HG02973 (cell line): ENCODE results near the gene TBP.

Source experiments
- ATAC-seq: cut with Tn5 transposase; IDR thresholded peaks from one replicate; pipeline ENCODE4 v1.9.1; 2021; ENCODE audit warnings: moderate library complexity; ENCODE audit not compliant: unreplicated experiment

TBP gene

DNA sequence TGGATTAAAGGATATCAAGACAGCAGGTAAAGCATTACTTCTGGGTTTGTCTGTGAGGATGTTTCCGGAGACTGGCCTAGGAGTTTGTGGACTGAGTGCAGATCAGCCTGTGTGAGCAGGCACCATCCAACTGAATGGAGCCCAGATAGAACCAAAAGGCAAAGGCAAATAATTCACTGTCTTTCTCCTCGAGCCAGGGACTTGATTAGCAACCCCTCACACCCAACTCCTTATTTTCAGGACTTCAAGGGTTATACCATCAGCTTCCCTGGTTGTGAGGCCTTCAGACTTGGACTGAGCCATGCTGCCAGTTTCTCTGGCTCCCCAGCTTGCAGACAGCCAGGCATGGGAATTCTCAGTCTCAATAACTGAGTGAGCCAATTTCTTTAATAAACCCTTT is 20.4 kb upstream of the TBP start:
- no peak for ATAC-seq

DNA sequence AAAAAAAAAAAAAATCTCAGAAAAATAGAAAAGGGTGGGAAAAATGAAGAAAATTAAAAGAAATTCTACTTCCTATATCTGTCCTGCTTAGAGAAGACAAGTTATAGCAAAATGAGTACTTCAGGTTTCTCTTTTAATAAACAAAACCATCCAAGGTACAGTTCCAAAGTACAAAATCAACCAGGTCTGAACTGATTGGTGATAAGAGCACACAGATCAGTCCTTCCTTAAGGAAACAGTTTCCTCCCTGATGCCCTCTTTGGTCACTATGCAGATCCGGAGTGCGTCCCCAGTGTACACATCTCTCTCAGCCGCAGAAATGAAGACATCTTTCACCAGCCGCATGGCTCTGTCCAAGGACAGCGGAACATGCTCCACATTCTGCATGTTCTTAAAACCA is 19.2 kb upstream of the TBP start:
- ATAC-seq: no peak

DNA sequence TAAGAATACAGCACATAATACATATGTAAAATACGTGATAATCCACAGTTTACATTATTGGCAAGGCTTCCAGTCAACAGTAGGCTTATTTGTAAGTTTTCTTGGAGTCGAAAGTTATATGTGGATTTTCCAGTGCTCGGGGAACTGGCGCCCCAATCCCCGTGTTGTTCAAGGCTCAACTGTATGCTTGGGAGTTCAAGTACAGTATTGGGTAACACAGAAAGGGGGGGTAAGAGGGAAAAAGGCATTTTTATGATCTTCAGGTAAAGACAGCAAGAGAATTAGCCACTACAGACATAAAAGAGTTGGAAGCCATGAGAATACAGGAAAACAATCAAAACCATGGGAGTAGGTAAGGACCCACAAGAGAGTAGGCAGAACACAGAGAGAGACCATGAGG is 17.5 kb upstream of the TBP start:
- ATAC-seq: no peak

DNA sequence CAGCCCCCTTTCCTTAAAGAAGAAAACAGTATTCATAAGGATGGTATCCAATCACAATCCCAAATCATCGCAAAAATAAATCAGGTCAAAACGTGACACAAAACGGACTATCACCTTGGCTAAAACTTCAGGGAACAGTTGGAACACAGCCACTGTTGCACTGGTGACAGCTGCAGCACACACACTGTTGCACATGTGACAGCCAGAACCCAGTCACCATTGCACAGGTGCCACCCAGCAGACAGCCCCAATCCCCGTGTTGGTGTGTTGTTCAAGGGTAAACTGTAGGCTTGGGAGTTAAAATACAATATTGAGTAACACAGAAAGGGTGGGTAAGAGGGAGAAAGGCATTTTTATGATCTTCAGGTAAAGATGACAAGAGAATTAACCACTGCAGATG is 16.8 kb upstream of the TBP start:
- no peak for ATAC-seq

DNA sequence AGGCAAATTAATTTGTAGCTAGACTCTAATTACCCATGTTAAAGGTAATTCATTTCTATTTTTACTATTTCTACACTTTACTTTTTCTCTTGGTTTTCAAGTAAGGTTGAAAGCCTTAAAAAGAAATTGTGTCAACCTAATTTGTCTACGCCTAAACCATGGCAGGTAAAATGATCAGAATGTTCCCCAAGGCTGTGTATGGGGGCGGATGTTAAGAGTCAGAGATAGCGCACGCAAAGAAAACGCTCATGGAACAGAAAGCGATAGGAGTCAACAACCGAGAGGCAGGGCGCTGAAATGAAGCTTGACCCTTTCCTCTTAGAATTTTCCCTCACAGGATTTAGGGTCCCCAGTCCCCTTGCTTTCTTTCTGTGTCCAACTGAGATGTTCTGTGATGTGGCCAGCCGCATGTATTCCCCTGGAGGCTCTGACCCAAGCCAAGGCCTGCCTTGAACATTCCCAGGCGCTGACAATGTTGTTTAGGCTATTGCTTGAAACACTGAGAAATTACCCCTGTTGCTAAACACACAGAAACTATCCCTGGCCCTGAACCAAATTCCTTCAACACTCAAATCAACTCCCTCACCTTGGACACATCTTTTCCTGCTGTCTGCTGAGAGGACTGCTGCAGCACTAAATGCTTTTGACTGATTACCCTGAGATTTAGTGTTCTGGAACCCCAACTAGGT is 12.0 kb upstream of the TBP start:
- no peak for ATAC-seq

DNA sequence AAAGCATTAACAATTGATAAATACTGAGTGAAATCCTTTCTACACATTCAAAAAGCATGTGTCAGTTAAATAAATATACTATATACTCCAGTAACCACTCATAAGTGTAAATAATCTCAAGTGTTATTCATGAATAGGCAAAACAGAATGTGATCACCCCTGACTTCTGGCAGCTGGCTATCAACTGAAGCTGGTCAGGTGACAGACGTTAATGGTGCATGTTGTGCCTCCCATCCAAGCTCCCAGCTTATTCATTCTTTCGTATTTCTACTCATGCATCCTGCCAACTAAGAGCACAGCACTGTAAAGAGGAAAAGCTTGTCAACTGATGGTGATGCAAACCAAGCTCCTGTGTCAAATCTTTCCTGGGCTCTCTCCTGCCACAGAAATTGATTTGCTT is 8.8 kb upstream of the TBP start:
- ATAC-seq: no peak

DNA sequence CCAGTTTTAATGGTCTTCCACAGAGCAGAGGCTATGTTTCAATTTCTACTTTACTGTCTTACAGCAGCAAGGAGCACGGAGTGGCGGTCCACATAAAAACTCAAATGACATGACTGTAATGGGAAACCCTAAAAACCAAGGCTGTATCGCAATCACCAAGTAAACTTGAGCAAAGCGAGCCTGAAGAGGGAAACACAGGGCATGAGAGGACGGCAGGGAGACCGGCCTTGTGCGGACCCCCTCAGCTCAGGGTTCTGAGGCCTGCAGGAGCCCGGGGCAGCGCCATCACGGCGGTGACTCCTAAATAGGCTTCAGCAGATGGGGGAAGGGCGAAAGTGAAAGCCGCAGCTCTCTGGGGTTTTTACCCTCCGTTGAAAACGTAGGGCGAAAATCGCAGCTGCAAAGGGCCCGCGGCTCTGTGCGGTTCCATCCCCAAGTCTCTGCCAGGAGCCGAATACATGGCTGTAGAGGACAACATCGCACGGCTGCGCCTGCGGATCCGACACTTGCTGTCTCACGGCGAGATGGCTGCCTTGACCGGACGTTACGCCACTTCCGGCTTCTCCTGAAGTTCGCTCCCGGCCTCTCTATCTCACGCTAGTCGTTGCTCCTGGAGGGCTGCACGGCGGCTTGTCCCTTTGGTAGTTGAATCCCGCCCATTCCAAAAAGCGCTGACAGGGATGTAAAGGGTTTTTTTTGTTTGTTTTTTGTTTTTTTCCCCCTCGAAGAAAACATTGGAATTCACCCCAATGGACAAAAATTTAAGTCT is 1.2 kb upstream of the TBP start, which contains the start of gene PSMB1:
PSMB1 (minus strand) TSS at position 543 of the 769 bp plus-strand sequence; CDS start at position 478, 65 bp downstream.
- ATAC-seq: peak; percentile 56

DNA sequence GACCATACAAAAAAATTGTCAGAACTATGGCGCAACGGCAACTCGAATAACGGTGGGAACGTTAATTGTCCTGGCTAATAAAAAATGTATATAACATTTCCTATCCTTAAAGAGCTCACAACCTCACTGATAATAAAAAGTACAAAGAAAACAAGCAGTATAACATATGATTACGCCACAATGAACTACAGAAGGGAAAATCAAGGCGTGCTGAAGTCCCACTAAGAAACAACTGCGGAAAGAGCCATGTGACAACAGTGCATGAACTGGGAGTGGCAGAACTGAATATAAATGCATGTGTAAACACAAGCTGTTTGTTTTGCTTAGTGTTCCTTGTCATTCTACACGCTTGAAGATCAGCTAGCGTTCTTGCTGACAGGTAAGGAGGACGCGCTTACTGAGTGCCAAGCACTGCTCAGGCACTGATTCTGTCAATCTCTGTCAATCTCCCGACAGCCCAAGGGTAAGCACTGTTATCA is 596 bp upstream of the TBP start:
- ATAC-seq: peak; percentile 29

DNA sequence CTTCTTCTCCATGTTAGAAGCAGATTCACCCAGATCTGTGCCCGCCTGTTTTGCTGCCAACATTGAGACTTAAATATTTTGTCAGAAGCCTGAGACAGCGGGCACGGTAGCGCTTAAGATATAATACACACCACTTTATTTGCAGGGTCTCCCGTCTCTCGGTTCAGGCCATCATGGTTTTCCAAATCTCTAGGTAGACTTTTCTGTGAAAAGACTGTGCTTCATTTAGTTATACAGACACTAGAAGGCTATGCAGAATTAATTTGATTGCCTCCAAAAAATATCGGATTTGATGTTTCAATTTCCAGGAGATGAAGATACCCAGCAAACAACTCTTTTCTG is 598 bp downstream of the TBP start:
- ATAC-seq: no peak

DNA sequence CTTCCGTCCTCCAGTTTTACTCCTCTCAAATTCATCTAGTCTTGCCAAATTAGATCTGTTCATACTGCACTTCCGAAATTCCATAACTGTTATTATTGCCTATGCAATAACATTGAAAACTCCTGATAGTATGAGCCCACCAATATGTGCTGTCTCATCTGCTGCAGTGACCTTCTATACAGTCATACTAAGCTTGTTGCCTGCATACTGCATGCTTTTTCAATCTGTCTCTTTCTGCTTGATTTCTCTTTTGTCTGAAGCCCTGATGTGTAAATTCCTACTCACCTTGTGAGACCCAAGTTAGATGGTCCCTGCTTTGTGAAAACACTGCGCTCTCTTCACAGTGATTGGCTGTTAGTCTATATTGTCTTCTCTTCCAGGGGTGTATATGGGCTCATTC is 1.1 kb downstream of the TBP start:
- ATAC-seq: no peak

DNA sequence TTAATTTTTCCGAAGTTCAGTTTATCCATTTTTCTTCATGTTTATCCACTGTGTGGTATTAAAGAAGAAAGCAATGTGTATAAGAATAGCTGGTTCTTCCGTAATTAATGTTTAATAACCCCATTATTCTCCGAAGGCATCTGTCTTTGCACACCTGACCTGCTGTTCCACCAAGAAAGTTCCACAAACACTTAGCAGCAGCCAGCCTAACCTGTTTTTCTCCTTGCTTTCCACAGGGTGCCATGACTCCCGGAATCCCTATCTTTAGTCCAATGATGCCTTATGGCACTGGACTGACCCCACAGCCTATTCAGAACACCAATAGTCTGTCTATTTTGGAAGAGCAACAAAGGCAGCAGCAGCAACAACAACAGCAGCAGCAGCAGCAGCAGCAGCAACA is 7.4 kb downstream of the TBP start:
- no peak for ATAC-seq

DNA sequence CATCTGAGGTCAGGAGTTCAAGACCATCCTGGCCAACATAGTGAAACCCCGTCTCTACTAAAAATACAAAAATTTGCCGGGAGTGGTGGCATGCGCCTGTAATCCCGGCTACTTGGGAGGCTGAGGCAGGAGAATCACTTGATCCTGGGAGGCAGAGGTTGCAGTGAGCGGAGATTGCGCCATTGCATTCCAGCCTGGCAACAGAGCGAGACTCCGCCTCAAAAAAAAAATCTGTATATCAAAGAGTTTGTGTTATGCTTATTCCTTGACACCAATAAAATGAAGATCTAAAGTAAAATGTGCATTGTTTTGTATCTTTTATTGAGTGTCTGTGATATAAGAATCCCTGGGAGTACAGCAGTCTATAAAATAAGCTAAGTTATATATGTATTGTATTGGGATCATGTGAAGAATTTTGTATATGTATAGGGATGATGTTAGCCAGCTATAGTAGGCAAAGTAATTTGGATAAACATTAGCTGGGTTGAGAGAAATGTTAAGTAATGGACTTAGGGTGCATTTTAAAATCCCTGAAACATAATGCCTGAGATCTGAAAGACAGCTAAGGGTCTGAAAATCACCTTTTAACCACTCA is 10.9 kb downstream of the TBP start:
- no peak for ATAC-seq

DNA sequence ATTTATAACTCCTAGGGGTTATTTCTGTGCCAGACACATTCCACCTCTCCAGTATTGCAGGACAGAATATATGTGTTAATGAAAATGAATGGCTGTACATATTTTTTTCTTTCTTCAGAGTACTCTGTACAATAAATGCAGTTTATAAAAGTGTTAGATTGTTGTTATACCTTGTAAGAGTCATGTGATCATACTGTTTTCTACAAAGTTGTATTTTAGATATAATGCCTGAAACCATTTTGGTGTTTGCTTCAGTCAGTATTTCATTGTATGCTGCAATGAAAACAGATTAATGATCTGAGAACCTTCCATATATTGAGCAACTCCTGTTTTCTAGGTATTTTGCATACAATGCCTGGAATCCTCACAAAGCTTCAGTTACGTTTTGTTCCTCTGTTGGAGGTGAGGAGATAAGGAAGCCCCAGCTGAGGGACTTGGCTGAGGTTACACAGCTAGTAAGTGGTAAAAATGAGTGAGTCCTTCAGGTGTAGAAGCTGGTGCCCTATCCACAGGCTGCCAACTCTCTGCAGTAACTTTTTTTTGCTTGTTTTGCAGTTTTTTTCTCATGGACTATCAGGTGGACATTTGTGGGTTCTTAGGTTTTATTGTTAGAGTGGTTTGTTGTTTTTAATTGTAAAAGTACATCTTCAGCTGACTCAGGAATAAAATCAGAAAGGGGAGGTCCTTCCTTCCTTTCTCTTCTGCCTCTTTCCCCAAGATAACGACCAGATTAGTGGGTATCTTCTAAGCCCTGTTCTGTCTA is 18.7 kb downstream of the TBP start:
- ATAC-seq: no peak

DNA sequence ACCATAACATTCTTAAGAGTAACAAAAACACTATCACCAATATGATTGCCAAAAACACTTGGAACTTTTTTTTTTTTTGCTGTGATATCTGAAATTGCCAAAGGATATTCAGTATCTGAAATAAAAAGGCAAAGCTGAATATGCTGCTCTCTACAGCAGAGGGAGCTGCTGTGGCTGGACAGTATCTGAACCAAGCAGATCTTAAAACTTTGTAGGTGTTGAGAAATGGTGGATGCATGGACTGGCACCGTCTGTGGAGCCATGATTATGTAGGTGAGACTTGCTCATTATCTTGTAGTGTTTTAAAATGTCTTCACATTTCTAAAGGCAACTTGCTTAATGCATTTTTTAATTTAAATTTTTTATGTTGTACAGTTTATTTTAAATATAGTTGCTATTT is 21.1 kb downstream of the TBP start:
- ATAC-seq: no peak

DNA sequence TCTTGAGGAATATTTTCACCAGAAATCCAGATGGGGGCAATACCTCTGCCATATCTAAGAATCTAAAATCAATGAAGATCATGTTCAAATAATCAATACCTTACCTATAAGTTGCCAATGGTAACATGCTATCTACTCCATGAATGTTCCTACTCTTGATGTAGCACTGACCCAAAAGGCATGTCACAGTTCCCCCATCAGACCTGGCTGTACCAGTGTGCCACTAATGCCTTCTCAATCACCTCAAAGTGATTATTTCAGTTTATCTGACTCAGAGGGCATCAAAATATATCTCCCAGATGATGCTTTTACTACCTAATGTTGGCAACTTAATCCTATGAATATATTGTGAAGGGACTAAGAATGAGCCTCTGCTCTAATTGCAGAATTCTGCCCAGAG is 24.7 kb downstream of the TBP start:
- ATAC-seq: no peak

DNA sequence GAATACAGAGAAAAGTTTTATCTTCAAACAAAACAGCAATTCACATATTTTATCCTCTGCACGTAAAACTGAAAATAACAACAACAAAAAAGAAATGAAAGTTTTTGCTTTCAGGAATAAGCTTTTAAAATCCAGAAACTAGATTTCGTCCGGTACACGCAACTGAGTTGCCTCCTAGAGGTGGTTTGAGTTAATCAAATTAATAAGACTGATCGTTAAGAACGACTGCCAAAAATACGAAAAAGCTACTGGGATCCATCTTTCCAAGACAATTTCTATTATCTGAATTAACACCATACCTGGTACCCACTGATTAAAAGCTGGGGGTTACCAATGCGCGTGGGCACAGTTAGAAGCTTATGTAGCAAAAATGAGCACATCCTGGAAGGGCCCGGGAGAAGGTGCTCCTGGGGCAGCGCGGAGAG is 29.6 kb downstream of the TBP start:
- no peak for ATAC-seq

DNA sequence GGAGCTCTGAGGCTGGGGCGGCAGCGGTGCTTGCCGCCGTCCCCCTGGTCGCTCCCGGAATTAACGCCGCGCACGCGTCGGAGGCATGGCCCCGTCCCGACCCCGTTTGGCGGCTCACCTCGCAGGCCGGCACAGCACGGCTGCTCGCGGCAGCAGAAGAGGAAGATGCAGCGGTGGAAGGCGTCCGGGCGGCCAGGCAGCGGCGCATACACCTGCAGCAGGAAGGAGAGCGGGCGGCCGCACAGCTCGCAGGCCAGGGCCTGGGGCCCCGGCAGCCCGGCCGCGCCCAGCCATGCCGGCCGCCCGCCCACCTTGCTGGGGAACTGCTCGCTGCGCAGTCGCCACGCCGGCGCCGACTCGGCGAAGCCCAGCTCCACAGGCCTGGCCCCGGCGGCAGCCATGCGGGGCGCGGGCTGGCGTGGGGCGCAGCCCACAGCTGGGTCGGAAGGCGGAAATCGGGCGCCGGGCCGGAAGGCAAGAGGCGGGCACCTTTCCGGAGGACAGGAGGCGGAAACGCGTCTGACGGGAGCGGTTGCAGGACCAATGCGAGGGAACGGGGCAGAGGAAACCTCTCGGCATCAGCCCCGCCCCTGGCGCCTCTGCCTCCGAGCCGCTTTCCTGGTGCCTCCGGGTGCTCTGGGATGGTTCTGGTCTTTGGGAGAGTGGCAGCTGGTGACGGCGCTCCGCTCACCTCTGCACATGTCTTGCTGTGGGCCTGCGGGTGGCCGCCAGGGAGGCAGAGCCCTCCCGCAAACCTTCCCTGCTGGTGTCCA is 30.2 kb downstream of the TBP start, which contains the start of gene PDCD2:
PDCD2 (minus strand) TSS at position 457 of the 773 bp plus-strand sequence; CDS start at position 401, 56 bp downstream.
- ATAC-seq: peak; percentile 97

DNA sequence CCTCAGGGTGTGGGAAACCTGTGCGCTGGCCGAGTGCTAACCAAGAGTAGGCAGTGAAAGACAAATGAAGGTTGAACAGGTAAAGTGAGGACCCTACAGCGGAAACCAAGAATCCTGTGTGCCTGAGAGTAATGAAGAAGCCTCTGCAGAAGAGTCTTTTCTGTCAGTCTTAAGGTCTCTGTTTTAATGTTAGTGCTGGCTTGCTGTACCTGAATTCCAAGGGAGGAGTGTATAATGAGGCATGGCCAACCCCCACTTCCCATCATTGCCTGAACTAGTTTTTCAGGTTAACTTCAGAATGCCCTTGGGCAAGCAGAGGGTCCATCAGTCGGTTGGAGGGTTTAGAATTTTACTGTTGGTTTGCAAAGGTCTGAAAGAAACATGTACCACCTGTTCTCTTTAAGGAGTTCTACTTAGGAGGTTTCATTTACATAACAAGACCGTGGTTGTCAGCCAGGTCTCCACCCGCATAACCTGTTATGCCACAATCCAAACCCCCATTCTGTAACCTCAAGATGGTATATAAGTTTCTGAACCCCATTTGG is 30.9 kb downstream of the TBP start:
- ATAC-seq: no peak

DNA sequence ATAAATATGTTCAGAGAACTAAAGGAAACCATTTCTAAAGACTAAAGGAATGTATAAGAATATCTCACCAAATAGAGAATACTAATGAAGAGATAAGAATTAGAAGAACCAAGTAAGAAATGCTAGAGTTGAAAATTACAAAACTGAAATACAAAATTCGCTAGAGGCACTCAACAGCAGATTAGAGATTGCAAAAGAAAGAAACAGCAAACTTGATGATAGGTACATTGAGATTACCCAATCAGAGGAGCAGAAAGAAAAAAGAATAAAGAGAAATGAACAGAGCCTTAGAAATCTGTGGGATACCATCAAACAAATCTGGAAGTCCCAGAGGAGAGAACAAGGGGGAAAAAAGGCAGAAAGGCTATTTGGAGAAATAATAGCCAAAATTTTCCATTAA is 36.6 kb downstream of the TBP start:
- ATAC-seq: no peak

DNA sequence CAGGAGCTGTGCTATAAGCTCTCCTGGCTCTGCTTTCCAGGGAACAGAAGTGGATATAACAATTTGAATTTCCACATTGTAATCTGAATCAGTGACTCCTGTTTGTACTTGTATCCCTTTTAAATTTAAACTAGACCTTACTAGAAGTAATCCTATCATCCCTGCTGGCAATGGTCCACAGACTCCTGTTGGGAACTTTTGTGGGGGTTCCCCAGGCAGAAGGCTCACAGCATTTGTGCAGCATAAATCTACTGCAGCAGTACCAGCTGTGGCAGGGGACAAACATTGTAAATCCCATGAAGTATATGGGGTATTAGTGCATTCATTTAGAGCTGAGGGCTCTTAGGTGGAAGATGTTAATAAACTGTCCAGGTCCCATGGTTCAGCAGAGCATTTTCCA is 42.3 kb downstream of the TBP start:
- ATAC-seq: no peak
